ENCODE data around the gene YIPF3.
"Not testable (repeated sequence)": the region's sequence is repeated elsewhere in the genome, so short reads cannot be mapped to it uniquely, and the experiment has no call there.

The YIPF3 gene

GRCh38 chr6:43491750-43492661 lies 24.7 kb downstream of the YIPF3 start:
- no peak for DNase-seq

GRCh38 chr6:43490523-43490939 lies 26.2 kb downstream of the YIPF3 start:
- no peak for DNase-seq

- DNase-seq = no peak
These were observed 27.3 kb downstream of the YIPF3 start for GRCh38 chr6:43489277-43490072.

GRCh38 chr6:43488667-43489276 lies 28.0 kb downstream of the YIPF3 start:
- DNase-seq = no peak

- peak; percentile 36 for DNase-seq
These were observed 35.0 kb downstream of the YIPF3 start for GRCh38 chr6:43481591-43482236.

GRCh38 chr6:43481075-43481474 lies 35.7 kb downstream of the YIPF3 start:
- peak; percentile 47 for DNase-seq

- DNase-seq = no peak
These were observed 38.7 kb downstream of the YIPF3 start for GRCh38 chr6:43478008-43478372.

- peak; percentile 97 for DNase-seq
These were observed 39.3 kb downstream of the YIPF3 start, which contains the start of gene TJAP1 for GRCh38 chr6:43477235-43478007. TSS of gene TJAP1 (plus strand) at chr6:43477570. CDS start at chr6:43499002, 21,432 bp downstream.

GRCh38 chr6:43476746-43477145 lies 40.0 kb downstream of the YIPF3 start:
- no peak for DNase-seq

GRCh38 chr6:43475516-43475915 lies 41.2 kb downstream of the YIPF3 start:
- no peak for DNase-seq

GRCh38 chr6:43472515-43472914 lies 44.2 kb downstream of the YIPF3 start:
- no peak for DNase-seq

- DNase-seq = no peak
These were observed 45.3 kb downstream of the YIPF3 start for GRCh38 chr6:43471399-43471798.

- peak; percentile 22 for DNase-seq
These were observed 46.8 kb downstream of the YIPF3 start for GRCh38 chr6:43469947-43470346.

- no peak for DNase-seq
These were observed 47.7 kb downstream of the YIPF3 start for GRCh38 chr6:43468748-43469681.

GRCh38 chr6:43468240-43468639 lies 48.5 kb downstream of the YIPF3 start:
- DNase-seq = no peak

GRCh38 chr6:43467752-43468151 lies 49.0 kb downstream of the YIPF3 start:
- no peak for DNase-seq

- not testable (repeated sequence) for DNase-seq
These were observed 49.5 kb downstream of the YIPF3 start for GRCh38 chr6:43467265-43467664.

- DNase-seq = no peak
These were observed 50.8 kb downstream of the YIPF3 start for GRCh38 chr6:43465948-43466347.

- no peak for DNase-seq
These were observed 52.4 kb downstream of the YIPF3 start for GRCh38 chr6:43464337-43464736.

GRCh38 chr6:43461936-43462335 lies 54.8 kb downstream of the YIPF3 start:
- DNase-seq = no peak

All from activated CD4-positive, alpha-beta T cell treated with anti-CD3 and anti-CD28 coated beads, Interleukin-10, Interleukin-2, amounts not matched to agents 100 ng/mL and 50 ng/mL, durations not matched to agents 16 hours and 8 hours (primary cell).